HG03439 (cell line): ENCODE results near the gene UNC13C.

Experiments used
- ATAC-seq: cut with Tn5 transposase; IDR thresholded peaks from one replicate; pipeline ENCODE4 v1.9.1; 2021; ENCODE audit warnings: mild to moderate bottlenecking, moderate library complexity; ENCODE audit not compliant: unreplicated experiment

Gene UNC13C

GRCh38 chr15:54017251-54017650 lies 39.0 kb downstream of the UNC13C start:
- no peak for ATAC-seq

DNA sequence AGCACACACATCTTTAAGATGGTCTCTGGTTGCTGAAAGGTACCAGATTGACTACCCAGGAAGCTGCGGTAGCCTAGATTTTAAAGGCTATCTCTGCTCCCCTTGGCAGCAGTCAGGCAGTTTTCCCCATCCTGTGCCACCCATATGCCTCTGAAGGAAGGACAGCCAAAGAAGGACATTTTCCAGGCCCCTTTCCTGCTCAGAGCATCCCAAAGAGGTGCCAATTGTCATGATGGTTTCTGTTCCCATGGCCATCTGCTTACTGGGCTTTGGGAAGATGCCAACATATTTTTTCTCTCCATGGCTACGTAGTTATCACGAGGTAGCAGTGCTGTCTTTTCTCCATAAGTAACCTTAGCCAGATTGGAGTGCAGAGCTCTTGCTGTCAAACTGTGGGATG lies 39.7 kb downstream of the UNC13C start:
- ATAC-seq, result no peak

- no peak for ATAC-seq
Observed at GRCh38 chr15:54026258-54026657, 48.0 kb downstream of the UNC13C start.

- ATAC-seq, result no peak
Observed at GRCh38 chr15:54026891-54027290, 48.6 kb downstream of the UNC13C start.

- no peak for ATAC-seq
Observed at GRCh38 chr15:54029081-54029480, 50.8 kb downstream of the UNC13C start.

DNA sequence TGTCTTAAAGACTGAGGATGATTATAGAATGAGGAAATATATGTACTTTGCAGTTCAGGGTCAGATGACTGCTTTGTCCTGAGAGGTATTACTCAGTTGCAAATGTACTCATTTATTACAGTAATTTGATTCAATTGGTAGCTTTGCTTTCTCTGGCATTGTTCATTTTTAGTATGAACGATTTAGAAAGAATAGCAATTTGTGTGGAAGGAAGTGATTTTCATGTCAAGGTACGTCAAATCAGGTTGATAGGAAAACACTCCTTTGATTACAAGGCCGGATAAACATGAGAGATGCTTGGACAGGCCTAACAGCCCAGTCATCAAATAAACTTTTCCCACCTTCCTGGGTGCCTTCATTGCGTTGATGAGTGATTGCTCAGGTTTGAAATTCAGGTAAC lies 53.8 kb downstream of the UNC13C start:
- ATAC-seq, result no peak

DNA sequence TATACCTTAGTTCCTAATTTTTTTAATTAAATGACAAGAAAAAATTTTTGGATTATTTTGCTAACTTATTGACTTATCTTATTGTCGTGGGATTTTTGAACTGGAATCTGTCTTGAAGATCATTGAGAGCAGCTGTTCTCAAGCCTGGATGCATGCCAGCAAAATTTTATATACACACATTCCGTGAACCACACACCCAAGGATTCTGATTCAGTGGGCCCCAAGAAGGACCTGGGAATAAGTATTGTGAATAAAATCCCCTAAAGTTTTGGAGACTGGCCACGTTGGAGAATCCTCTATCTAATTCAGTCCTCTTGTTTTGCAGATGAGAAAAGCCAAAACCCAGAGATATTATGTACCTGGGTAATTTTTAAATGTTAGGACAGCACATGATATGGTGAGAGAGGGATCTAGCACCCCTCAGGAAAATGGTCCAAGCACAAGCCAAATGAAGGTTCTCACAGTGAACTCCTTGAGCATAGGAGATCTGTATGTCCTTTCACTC lies 55.2 kb downstream of the UNC13C start:
- no peak for ATAC-seq

DNA sequence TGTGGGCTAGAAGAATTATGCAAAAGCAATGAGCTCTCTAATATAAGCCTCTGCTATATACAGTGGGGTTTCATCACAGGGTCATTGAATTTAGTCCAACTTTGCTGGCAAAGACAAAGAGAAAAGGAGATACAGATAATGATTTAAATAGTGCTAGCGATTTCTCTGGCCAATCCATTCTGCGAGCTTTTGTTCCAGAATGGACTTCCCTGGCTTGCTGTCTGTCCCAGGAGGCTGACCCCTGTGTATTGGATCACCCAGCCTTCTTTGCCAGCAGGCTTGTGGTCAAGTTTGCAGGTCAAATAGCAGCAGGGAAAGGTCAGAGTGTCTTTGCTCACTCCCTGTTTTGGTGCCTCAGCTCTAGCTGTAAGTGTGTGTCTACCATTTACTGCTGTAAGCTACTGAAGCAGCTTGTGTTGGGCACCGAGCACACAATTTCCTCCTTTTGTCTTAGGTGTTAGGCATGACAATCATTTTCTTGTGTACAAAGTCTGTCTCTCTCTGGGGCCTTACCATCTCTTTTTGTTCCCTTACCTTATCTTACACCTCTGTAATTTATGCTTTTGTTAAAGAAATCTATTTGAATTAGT lies 55.7 kb downstream of the UNC13C start:
- ATAC-seq, result no peak

DNA sequence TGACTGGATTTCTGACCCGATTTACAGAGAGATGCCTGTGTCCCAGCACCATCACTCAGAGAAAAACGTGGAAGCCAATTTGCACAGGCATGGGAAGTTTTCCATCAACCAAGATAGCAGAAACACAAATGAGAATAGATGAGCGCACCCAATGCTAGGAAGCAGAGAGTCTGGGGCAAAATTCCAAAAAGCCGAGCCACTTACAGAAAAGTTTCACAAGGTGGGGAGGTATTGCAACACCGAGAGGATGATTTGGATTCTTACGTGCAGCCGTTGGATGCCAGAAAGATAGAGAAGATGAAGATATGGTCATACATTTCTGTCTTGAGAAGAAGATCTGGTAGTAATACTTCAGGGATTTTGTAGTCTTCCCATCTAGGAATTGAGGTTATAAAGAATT lies 57.4 kb downstream of the UNC13C start:
- no peak for ATAC-seq

GRCh38 chr15:54045397-54045796 lies 67.2 kb downstream of the UNC13C start:
- ATAC-seq, result no peak

- ATAC-seq, result no peak
Observed at GRCh38 chr15:54046093-54046492, 67.9 kb downstream of the UNC13C start.

GRCh38 chr15:54064365-54064764 lies 86.1 kb downstream of the UNC13C start:
- ATAC-seq, result no peak

GRCh38 chr15:54066403-54066802 lies 88.2 kb downstream of the UNC13C start:
- ATAC-seq, result no peak

GRCh38 chr15:54082836-54083492 lies 104.7 kb downstream of the UNC13C start:
- no peak for ATAC-seq

GRCh38 chr15:54083501-54083900 lies 105.3 kb downstream of the UNC13C start:
- no peak for ATAC-seq

DNA sequence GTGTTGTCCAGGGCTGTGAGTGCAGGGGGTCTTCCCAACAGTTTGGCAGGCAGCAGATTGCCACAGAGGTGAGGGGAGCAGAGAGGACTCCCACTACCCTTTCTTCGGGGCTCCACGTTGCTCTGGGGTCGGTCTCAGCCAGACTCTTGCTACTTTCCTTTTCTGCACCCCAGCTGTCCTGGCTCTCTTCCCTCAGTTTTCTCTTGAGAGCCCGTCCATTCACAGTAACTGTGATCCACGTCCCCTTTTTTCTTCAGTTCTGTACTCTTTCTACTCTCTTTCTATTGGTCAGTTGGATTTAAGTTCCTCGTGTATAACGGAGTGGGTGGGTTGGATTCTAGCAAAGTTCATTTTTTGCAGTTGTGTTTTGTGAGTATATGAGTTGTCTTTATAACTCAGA lies 105.8 kb downstream of the UNC13C start:
- ATAC-seq, result no peak

DNA sequence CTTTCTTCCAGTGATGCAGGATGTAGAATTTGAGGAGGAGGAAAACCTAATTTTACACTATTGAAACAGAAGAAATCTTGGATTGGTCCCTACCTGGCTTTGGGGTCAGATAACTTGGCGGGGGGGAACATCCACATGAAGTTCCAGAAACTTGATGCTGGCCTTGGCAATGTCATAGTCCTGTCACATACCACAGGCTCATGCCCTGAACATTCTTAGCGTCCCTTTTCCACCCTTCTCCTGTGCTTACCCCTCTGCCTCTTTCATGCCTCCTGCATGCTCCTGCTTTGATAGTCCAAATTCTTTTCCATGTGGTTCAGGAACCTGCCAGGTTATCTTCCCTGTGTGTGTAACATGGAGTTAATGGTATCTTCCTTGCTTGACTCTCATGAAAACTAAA lies 110.6 kb downstream of the UNC13C start:
- ATAC-seq, result no peak

DNA sequence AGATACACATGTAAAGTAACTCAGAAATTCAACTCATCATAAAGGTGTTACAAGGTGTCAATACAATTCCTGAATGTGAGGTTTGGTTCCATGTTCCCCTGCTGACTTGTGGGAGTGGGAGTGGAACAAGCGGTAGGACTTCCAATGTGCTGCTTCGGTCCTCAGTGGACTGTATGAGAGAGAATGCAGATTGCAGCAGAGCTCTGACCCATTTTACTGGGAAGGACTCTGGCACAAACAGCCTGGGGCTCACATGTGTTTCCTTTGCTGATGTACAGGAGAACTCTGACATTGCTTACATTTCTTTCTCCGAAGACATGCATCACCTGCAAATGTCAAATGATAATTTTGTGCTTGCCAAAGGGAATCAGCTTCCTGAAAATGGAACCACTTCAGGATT lies 111.5 kb downstream of the UNC13C start:
- ATAC-seq, result no peak

DNA sequence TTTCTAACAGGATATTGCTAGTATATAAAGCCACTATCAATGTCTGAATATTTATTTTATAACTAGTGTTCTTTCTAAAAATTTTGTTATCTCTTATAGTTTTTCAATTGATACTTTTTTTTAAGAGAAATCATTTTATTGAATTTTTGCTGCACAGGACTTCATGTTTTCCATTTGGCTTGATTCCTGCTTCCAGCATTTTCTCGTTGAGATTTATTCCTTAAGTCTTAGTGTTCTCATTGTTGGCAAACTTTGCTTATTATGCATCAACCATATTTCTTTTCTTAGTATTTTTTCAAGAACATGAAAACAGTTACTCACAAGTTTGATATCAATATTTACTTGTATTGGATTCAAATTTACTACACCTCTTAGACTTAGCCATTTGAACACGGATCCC lies 113.4 kb downstream of the UNC13C start:
- ATAC-seq, result no peak

DNA sequence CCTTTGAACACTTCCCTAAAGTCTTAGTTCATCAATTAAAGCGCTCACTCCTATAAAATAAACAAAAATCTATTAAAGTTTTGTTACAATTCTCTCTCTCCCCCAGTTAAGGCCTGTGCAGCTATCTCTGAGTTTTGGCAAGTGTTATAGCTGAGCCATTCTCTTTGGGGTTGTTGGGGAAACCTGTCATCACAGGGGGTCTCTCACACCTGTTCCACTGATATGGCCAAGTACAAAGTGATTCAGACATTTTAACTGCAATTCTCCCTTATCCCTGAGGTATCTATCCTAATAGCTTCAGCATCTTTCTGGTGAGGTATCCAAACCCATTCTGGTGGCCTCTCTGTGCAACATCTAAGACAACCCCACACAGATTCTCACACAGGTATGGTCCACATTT lies 116.4 kb downstream of the UNC13C start:
- ATAC-seq, result no peak

GRCh38 chr15:54097019-54097418 lies 118.8 kb downstream of the UNC13C start:
- no peak for ATAC-seq

DNA sequence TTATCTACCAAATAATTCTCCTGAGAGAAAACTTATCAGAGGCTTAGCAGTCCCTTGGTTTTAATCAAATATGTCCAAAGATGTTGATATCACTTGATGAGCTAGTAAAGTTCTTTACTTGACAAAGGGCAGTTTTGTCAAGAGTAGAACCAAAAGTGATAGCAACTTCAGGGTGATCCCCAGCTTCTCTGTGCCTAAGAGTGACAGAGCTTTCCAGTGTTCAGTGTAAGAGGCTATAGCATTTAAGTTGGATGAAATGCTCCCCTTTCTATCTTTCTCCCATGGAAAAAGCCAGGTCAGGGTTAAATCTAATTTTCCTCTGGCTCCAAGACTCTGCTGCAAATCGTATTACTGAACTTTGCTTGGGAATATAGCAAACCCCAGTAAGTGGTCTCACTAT lies 120.8 kb downstream of the UNC13C start:
- ATAC-seq, result no peak
